GM23248 (cell line): Measurements from ENCODE around the gene CDK14.

Experiments used
- EZH2 ChIP-seq: fragments of 200-600 bp; sonication (generic); IDR thresholded peaks from 2 replicates; pipeline ENCODE4 v1.6.1; 2018; ENCODE audit warnings: antibody characterized with exemption, mild to moderate bottlenecking; ENCODE audit not compliant: insufficient read depth, poor library complexity, severe bottlenecking
- EZH2phosphoT487 ChIP-seq: fragments of 200-600 bp; sonication (generic); IDR thresholded peaks from 2 replicates; pipeline ENCODE4 v1.6.1; 2018; ENCODE audit warnings: antibody characterized with exemption, moderate library complexity, mild to moderate bottlenecking, low read depth; ENCODE audit not compliant: insufficient read depth

- TF ChIP-seq EZH2phosphoT487 (no peak), EZH2 (no peak)
Measured at GRCh38 chr7:91047636-91048035, 451.5 kb downstream of the CDK14 start.
